B cell (primary cell): ENCODE results near the gene ONECUT3. TPM values are rescaled to one million over a fixed set of nuclear protein-coding genes. Genes with fewer than 3 reads are reported as not detected.

Source experiments
- ATAC-seq: fragments of 200-7000 bp; cut with Tn5 transposase; one replicate; pipeline ENCODE4 v1.10.0; 2021; ENCODE audit warnings: low read depth, mild to moderate bottlenecking, moderate number of reproducible peaks, moderate library complexity
- CTCF ChIA-PET: fragments of 350-600 bp; sonication (Branson Sonifier 250); formaldehyde crosslinking; loops from one replicate; lab custom pipeline; 2021; ENCODE audit warnings: antibody characterized with exemption, inconsistent platforms; lab: Charles Lee
- POLR2A ChIA-PET: fragments of 350-600 bp; sonication (Branson Sonifier 250); formaldehyde crosslinking; loops from one replicate; lab custom pipeline; 2021; ENCODE audit warnings: antibody characterized with exemption; lab: Charles Lee
- DNase-seq: peaks from one replicate; pipeline ENCODE4 v3.0.0; 2013
- H2AFZ ChIP-seq: 2 replicates; pipeline ENCODE4 v1.6.1; 2012; ENCODE audit warnings: mild to moderate bottlenecking, low read depth, low read length; ENCODE audit not compliant: insufficient read depth, poor library complexity, severe bottlenecking
- H3K27ac ChIP-seq, 2 donors: 1 replicate in 1 of 2; 2 replicates in 1 of 2; pipeline ENCODE4 v1.5.1; 2012 to 2013; ENCODE audit warnings: low read length in 2 of 2, mild to moderate bottlenecking in 2 of 2, moderate library complexity in 1 of 2
- H3K27me3 ChIP-seq, 4 experiments: fragments of 200-600 bp in 1 of 4; sonication (generic) in 1 of 4; replicated peaks in 1 of 4; 1 replicate in 2 of 4; 2 replicates in 2 of 4; pipeline versions ENCODE4 v1.6.1 to v1.7.0; 2013 to 2016; ENCODE audit warnings: low read length in 3 of 4, mild to moderate bottlenecking in 2 of 4, mixed read lengths in 1 of 4, moderate library complexity in 1 of 4; ENCODE audit not compliant: insufficient read depth in 4 of 4, control insufficient read depth in 3 of 4; ENCODE audit errors: control extremely low read depth in 1 of 4
- H3K36me3 ChIP-seq, 2 experiments: replicated peaks in 1 of 2; 1 replicate in 1 of 2; 2 replicates in 1 of 2; pipeline versions ENCODE4 v1.6.1 to v1.7.1; 2013; ENCODE audit warnings: low read length in 1 of 2; ENCODE audit not compliant: insufficient read depth in 2 of 2, control insufficient read depth in 1 of 2; ENCODE audit errors: control extremely low read depth in 1 of 2, extremely low read depth in 1 of 2
- H3K4me1 ChIP-seq, 2 donors: fragments of 200-600 bp in 1 of 2; sonication (generic) in 1 of 2; 1 replicate in 1 of 2; 2 replicates in 1 of 2; pipeline versions ENCODE4 v1.5.1 to v1.6.1; 2013 to 2017; ENCODE audit warnings: low read length in 2 of 2; ENCODE audit not compliant: control insufficient read depth in 2 of 2, insufficient read depth in 2 of 2
- H3K4me2 ChIP-seq: replicated peaks from 2 replicates; pipeline ENCODE3; 2012; ENCODE audit warnings: mild to moderate bottlenecking, low read depth, low read length; ENCODE audit not compliant: poor library complexity, severe bottlenecking
- H3K4me3 ChIP-seq, 5 experiments: fragments of 200-600 bp in 1 of 5; sonication (generic) in 1 of 5; 1 replicate in 3 of 5; 2 replicates in 2 of 5; pipeline versions ENCODE4 v1.5.1 to v1.7.0; 2011 to 2016; ENCODE audit warnings: low read length in 4 of 5, mild to moderate bottlenecking in 4 of 5, low read depth in 2 of 5, control low read depth in 1 of 5, moderate library complexity in 1 of 5; ENCODE audit not compliant: insufficient read depth in 1 of 5; ENCODE audit errors: control extremely low read depth in 1 of 5, extremely low read depth in 1 of 5
- H3K79me2 ChIP-seq: fragments of 200-600 bp; sonication (generic); one replicate; pipeline ENCODE4 v1.6.0; 2016; ENCODE audit warnings: low read length; ENCODE audit not compliant: control insufficient read depth, insufficient read depth
- H3K9ac ChIP-seq: fragments of 200-600 bp; sonication (generic); 2 replicates; pipeline ENCODE4 v1.6.1; 2017; ENCODE audit warnings: mild to moderate bottlenecking, low read length, moderate library complexity
- H3K9me3 ChIP-seq, 3 donors: one replicate each; pipeline versions ENCODE4 v1.6.1 to v1.7.1; 2013; ENCODE audit warnings: low read length in 2 of 3; ENCODE audit not compliant: control insufficient read depth in 2 of 3, insufficient read depth in 1 of 3; ENCODE audit errors: control extremely low read depth in 1 of 3
- H4K20me1 ChIP-seq: 2 replicates; pipeline ENCODE4 v1.6.0; 2012; ENCODE audit warnings: mild to moderate bottlenecking, low read length; ENCODE audit not compliant: insufficient read depth, control insufficient read depth, poor library complexity, severe bottlenecking
- H3K27ac Mint-ChIP-seq: one replicate; pipeline ENCODE4 v1.8.0; 2021; ENCODE audit warnings: mixed read lengths
- H3K27me3 Mint-ChIP-seq: one replicate; pipeline ENCODE4 v1.8.0; 2021; ENCODE audit warnings: mixed read lengths
- H3K4me1 Mint-ChIP-seq: one replicate; pipeline ENCODE4 v1.8.0; 2021; ENCODE audit warnings: mixed read lengths
- H3K4me3 Mint-ChIP-seq: one replicate; pipeline ENCODE4 v1.8.0; 2021; ENCODE audit warnings: mixed read lengths
- H3K9me3 Mint-ChIP-seq: one replicate; pipeline ENCODE4 v1.8.0; 2022; ENCODE audit warnings: mixed read lengths; ENCODE audit not compliant: insufficient read depth
- EZH2 ChIP-seq: IDR thresholded peaks from 2 replicates; pipeline ENCODE4 v1.6.1; 2012; ENCODE audit warnings: borderline replicate concordance, low read depth, mild to moderate bottlenecking, moderate library complexity, low read length; ENCODE audit not compliant: insufficient read depth, poor library complexity, severe bottlenecking
- WGBS: methylation state at CpG from one replicate; pipeline ENCODE4 v1.1.5; 2013; ENCODE audit warnings: missing lambda C conversion rate; ENCODE audit not compliant: insufficient coverage; 5-methylcytosine and 5-hydroxymethylcytosine counted together
- intact Hi-C: fragments of 100-400 bp; cut with micrococcal nuclease; formaldehyde crosslinking; loops from one replicate; pipeline ENCODE4 v1.10.0; 2022
- polyA plus RNA-seq: library from polyadenylated mRNA; depleted of rRNA; stranded (reverse); fragments of >200 nt; gene quantifications from 2 replicates; pipeline ENCODE4 v1.2.3, GENCODE V29; 2012
- total RNA-seq, 2 donors: library from RNA; stranded (reverse); fragments of 120-200 nt in 1 of 2; gene quantifications; 1 replicate in 1 of 2; 2 replicates in 1 of 2; pipeline versions ENCODE4 v1.2.3 to v1.2.4, GENCODE V29; 2013 to 2022
- TF ChIP-seq, protein P1 (sequence below): fragments of 200-600 bp; IDR thresholded peaks from one replicate; pipeline ENCODE4 v1.8.0; 2022; ENCODE audit warnings: antibody characterized with exemption, mild to moderate bottlenecking

ONECUT3 gene
- total and polyA plus RNA-seq, 2 donors (not counting 1 experiment from before 2014, with no cell fraction given): not detected

DNA sequence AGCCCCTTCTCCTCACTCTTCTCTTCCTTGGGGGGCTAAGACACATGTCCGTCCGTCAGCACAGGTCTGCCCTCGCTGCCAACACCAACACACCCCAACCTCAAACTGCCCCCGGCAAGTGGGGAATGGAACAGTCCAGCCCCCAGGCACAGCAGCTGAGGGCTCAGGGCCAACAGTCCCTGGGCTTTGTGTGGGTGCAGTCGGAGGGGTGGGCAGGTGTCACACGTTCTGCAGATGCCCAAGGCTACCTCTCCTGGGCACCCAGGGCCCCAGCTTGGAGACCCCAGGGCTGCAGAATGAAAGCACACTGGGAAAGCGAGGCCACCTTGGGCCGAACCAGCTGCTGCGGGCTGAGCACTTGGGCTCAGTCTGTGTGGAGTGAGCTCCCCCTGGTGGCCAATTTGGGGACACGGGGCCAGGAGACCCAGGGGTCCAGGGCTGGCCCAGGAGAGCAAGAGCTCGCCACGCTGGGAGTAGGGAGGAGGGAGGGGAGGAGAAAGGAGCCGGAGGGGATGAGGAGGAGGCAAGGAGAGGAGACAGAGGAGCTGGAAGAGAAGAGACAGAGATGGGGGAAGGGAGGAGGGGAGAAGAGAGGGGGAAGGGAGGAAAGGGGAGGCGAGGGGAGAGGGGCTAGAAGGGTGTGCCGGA lies 72.7 kb downstream of the ONECUT3 start:
- Histone ChIP-seq H3K9ac (no peak overlapping the region), H3K9me3 (no peaks in the 10 kb centered on the region), H3K27ac (no peak overlapping the region), H3K27me3 (no peaks in the 10 kb centered on the region), H4K20me1 (peaks cover 90% of the 10 kb centered on the region), H3K4me3 (no peak overlapping the region), H3K79me2 (peaks cover 69% of the 10 kb centered on the region), H2AFZ (no peak overlapping the region), H3K4me1 (peaks cover 0 to 10% of the 10 kb centered on the region in 2 donors), H3K36me3 (peaks cover 0 to 64% of the 10 kb centered on the region in 2 experiments), H3K4me2 (peak overlapping the region; percentile 27)
- CTCF ChIA-PET: interaction anchor here (0.7 to 6.1 kb wide), 36 partner anchors 9 to 551 kb away, joined by 3 to 57 read pairs (median 4); partner anchors contain the start of genes ATP8B3, FAM174C and MBD3
- POLR2A ChIA-PET: interaction anchor here (0.6 to 0.8 kb wide), 7 partner anchors 15 to 1794 kb away, joined by 3 to 9 read pairs (median 6); partner anchors contain the start of gene MBD3
- no peak for TF ChIP-seq EZH2
- TF ChIP-seq, protein P1, sequence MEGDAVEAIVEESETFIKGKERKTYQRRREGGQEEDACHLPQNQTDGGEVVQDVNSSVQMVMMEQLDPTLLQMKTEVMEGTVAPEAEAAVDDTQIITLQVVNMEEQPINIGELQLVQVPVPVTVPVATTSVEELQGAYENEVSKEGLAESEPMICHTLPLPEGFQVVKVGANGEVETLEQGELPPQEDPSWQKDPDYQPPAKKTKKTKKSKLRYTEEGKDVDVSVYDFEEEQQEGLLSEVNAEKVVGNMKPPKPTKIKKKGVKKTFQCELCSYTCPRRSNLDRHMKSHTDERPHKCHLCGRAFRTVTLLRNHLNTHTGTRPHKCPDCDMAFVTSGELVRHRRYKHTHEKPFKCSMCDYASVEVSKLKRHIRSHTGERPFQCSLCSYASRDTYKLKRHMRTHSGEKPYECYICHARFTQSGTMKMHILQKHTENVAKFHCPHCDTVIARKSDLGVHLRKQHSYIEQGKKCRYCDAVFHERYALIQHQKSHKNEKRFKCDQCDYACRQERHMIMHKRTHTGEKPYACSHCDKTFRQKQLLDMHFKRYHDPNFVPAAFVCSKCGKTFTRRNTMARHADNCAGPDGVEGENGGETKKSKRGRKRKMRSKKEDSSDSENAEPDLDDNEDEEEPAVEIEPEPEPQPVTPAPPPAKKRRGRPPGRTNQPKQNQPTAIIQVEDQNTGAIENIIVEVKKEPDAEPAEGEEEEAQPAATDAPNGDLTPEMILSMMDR: peak; percentile 80
- WGBS: 55% methylated on average over 14 of the region's 15 CpGs
- peaks cover 4% of the 10 kb centered on the region for H3K4me1 Mint-ChIP-seq
- peak; percentile 84 for DNase-seq
- no peak overlapping the region for H3K27ac Mint-ChIP-seq
- H3K9me3 Mint-ChIP-seq: no peaks in the 10 kb centered on the region
- H3K4me3 Mint-ChIP-seq: no peak overlapping the region
- intact Hi-C loops: loop anchor here (1.0 to 2.0 kb wide), 2 partner anchors 37 to 280 kb away; no protein-coding TSS in a partner anchor
- peak; percentile 93 for ATAC-seq
- H3K27me3 Mint-ChIP-seq: no peaks in the 10 kb centered on the region
